ENCODE results near the gene SLC40A1. TPM values are rescaled to one million over a fixed set of nuclear protein-coding genes. Genes with fewer than 3 reads are reported as not detected.

The SLC40A1 gene
- polyA plus RNA-seq, 1 donor from 2014 or later: 12.6 TPM

- Histone ChIP-seq H2AFZ (ENCODE audit: low read depth, low read length) (no peak overlapping the region), H3K27ac (ENCODE audit: low read length) (no peak overlapping the region), H3F3A (ENCODE audit: insufficient read depth, low read length, poor library complexity, severe bottlenecking) (no peaks in the 10 kb centered on the region), H3K27me3 (ENCODE audit: insufficient read depth, low read depth, low read length) (no peaks in the 10 kb centered on the region), H3K9me2 (ENCODE audit: insufficient read depth, low read length) (no peaks in the 10 kb centered on the region), H4K20me1 (ENCODE audit: insufficient read depth) (no peaks in the 10 kb centered on the region), H3K9ac (ENCODE audit: low read length) (no peak overlapping the region), H3K4me3 (ENCODE audit: low read length) (no peak overlapping the region), H3K79me2 (replicated peaks; ENCODE audit: insufficient read depth, low read length) (no peaks in the 10 kb centered on the region), H3K36me3 (ENCODE audit: insufficient read depth, low read length) (no peaks in the 10 kb centered on the region), H3K9me3 (ENCODE audit: low read length) (no peaks in the 10 kb centered on the region), H3K4me2 (ENCODE audit: low read length) (no peak overlapping the region)
- no peak for TF ChIP-seq MXI1 (conservative IDR thresholded peaks at IDR 0.05; ENCODE audit: poor library complexity, severe bottlenecking)
- TF ChIP-seq EP300 (conservative IDR thresholded peaks at IDR 0.05; ENCODE audit: poor library complexity, severe bottlenecking): no peak
- TF ChIP-seq RAD21 (conservative IDR thresholded peaks at IDR 0.05): no peak
- TF ChIP-seq EZH2 (IDR thresholded peaks at IDR 0.05; ENCODE audit: borderline replicate concordance, insufficient read depth, low read length, poor library complexity, severe bottlenecking): no peak
- TF ChIP-seq POLR2AphosphoS5 (IDR thresholded peaks at IDR 0.05): no peak
- no peak for TF ChIP-seq TAF1 (IDR thresholded peaks at IDR 0.05; ENCODE audit: low read depth)
Measured at GRCh38 chr2:189599245-189599644, 18.7 kb upstream of the SLC40A1 start.

GRCh38 chr2:189595417-189595816 lies 14.8 kb upstream of the SLC40A1 start:
- Histone ChIP-seq H3K4me3 (ENCODE audit: low read length) (no peak overlapping the region), H3F3A (ENCODE audit: insufficient read depth, low read length, poor library complexity, severe bottlenecking) (no peaks in the 10 kb centered on the region), H3K27ac (ENCODE audit: low read length) (no peak overlapping the region), H3K79me2 (replicated peaks; ENCODE audit: insufficient read depth, low read length) (no peaks in the 10 kb centered on the region), H3K36me3 (ENCODE audit: insufficient read depth, low read length) (no peaks in the 10 kb centered on the region), H3K9ac (ENCODE audit: low read length) (no peak overlapping the region), H3K27me3 (ENCODE audit: insufficient read depth, low read depth, low read length) (no peaks in the 10 kb centered on the region), H3K4me2 (ENCODE audit: low read length) (no peak overlapping the region), H3K9me3 (ENCODE audit: low read length) (no peaks in the 10 kb centered on the region), H4K20me1 (ENCODE audit: insufficient read depth) (no peaks in the 10 kb centered on the region), H3K9me2 (ENCODE audit: insufficient read depth, low read length) (no peaks in the 10 kb centered on the region), H2AFZ (ENCODE audit: low read depth, low read length) (no peak overlapping the region)
- no peak for TF ChIP-seq SMC3 (conservative IDR thresholded peaks at IDR 0.05; ENCODE audit: poor library complexity)
- TF ChIP-seq EZH2 (IDR thresholded peaks at IDR 0.05; ENCODE audit: borderline replicate concordance, insufficient read depth, low read length, poor library complexity, severe bottlenecking): no peak
- no peak for TF ChIP-seq POLR2AphosphoS5 (IDR thresholded peaks at IDR 0.05)
- TF ChIP-seq RAD21 (conservative IDR thresholded peaks at IDR 0.05): no peak
- no peak for TF ChIP-seq MXI1 (conservative IDR thresholded peaks at IDR 0.05; ENCODE audit: poor library complexity, severe bottlenecking)
- no peak for TF ChIP-seq REST (IDR thresholded peaks at IDR 0.05; ENCODE audit: borderline replicate concordance)
- TF ChIP-seq TAF1 (IDR thresholded peaks at IDR 0.05; ENCODE audit: low read depth): no peak
- no peak for TF ChIP-seq EP300 (conservative IDR thresholded peaks at IDR 0.05; ENCODE audit: poor library complexity, severe bottlenecking)
- no peak for TF ChIP-seq CTCF (IDR thresholded peaks at IDR 0.05; ENCODE audit: poor library complexity, severe bottlenecking)

All from neural cell (in vitro differentiated cells).